Spleen (tissue), 11 donors: ENCODE results near the gene ERH. TPM values are rescaled to one million over a fixed set of nuclear protein-coding genes. Genes with fewer than 3 reads are reported as not detected.

Source experiments
- DNase-seq: peaks from one replicate; pipeline ENCODE4 v3.0.0-alpha.2; 2020
- H3K27ac ChIP-seq, 8 donors: fragments of 200-600 bp; sonication (generic) in 7 of 8; 1 replicate in 4 of 8; 2 replicates in 4 of 8; pipeline versions ENCODE4 v1.5.0 to v1.8.0; 2016 to 2021; ENCODE audit warnings: inconsistent platforms in 4 of 8, mild to moderate bottlenecking in 4 of 8, moderate library complexity in 1 of 8
- H3K27me3 ChIP-seq, 7 donors: fragments of 200-600 bp; sonication (generic) in 6 of 7; replicated peaks in 1 of 7; 1 replicate in 4 of 7; 2 replicates in 3 of 7; pipeline versions ENCODE4 v1.5.0 to v1.8.0; 2016 to 2021; ENCODE audit warnings: inconsistent platforms in 3 of 7, mild to moderate bottlenecking in 1 of 7
- H3K36me3 ChIP-seq, 6 donors: fragments of 200-600 bp; sonication (generic) in 5 of 6; 1 replicate in 4 of 6; 2 replicates in 2 of 6; pipeline versions ENCODE4 v1.5.0 to v1.8.0; 2016 to 2021; ENCODE audit warnings: inconsistent platforms in 2 of 6
- H3K4me1 ChIP-seq, 6 donors: fragments of 200-600 bp; sonication (generic) in 5 of 6; 1 replicate in 3 of 6; 2 replicates in 3 of 6; pipeline versions ENCODE4 v1.5.0 to v1.8.0; 2016 to 2021; ENCODE audit warnings: inconsistent platforms in 3 of 6
- H3K4me3 ChIP-seq, 8 donors: fragments of 200-600 bp; sonication (generic) in 7 of 8; 1 replicate in 4 of 8; 2 replicates in 4 of 8; pipeline versions ENCODE4 v1.5.0 to v1.8.0; 2016 to 2021; ENCODE audit warnings: inconsistent platforms in 4 of 8, mild to moderate bottlenecking in 4 of 8, moderate library complexity in 2 of 8
- H3K9me3 ChIP-seq, 8 donors: fragments of 200-600 bp; sonication (generic) in 7 of 8; 1 replicate in 4 of 8; 2 replicates in 4 of 8; pipeline versions ENCODE4 v1.5.0 to v1.8.0; 2016 to 2021; ENCODE audit warnings: inconsistent platforms in 4 of 8
- POLR2A ChIP-seq, 3 donors: fragments of 450-650 bp; IDR thresholded peaks; one replicate each; pipeline ENCODE4 v1.5.1; 2017; ENCODE audit warnings: antibody characterized with exemption in 3 of 3, mild to moderate bottlenecking in 1 of 3
- POLR2AphosphoS5 ChIP-seq, 3 donors: sonication (generic); formaldehyde crosslinking; IDR thresholded peaks; one replicate each; pipeline ENCODE4 v1.5.1; 2017; ENCODE audit warnings: antibody characterized with exemption in 3 of 3
- WGBS, 5 donors: extraction: QIAGEN DNeasy Blood & Tissue Kit in 3 of 5; methylation state at CpG; one replicate each; pipeline versions ENCODE4 v1.1.5 to v1.1.7; 2013 to 2018; 5-methylcytosine and 5-hydroxymethylcytosine counted together
- intact Hi-C: fragments of 100-400 bp; cut with DNase I; formaldehyde crosslinking; loops from one replicate; pipeline ENCODE4 v1.15.0; 2023; ENCODE audit warnings: low total_unique reads
- polyA plus RNA-seq, 3 donors: library from polyadenylated mRNA; stranded (reverse); fragments of 200-250 nt; gene quantifications; one replicate each; pipeline ENCODE4 v1.2.1, GENCODE V29; 2013
- total RNA-seq, 7 donors: library from RNA; depleted of rRNA in 3 of 7; stranded (reverse); fragments of >200 nt in 3 of 7; fragmentation: NEBNext Ultra II Directional in 4 of 7; extraction: Animal tissue kit (Norgen Biotek cat#: 25700) in 4 of 7; gene quantifications; one replicate each; pipeline versions ENCODE4 v1.1.0 to v1.2.1, GENCODE V29; 2016 to 2021
- TF ChIP-seq, protein P1 (sequence below), 11 experiments: fragments of 200-600 bp in 7 of 11; fragments of 450-650 bp in 4 of 11; sonication (generic) in 4 of 11; IDR thresholded peaks in 8 of 11; conservative IDR thresholded peaks in 3 of 11; 1 replicate in 7 of 11; 2 replicates in 4 of 11; pipeline versions ENCODE4 v1.4.0 to v1.8.0; 2016 to 2021; ENCODE audit warnings: antibody characterized with exemption in 11 of 11, inconsistent platforms in 4 of 11, mild to moderate bottlenecking in 1 of 11
- donor health status: healthy with polysubstance abuse.
- donor health status: DM: no; HTN: no; CAD: no; lungs with moderate emphysema.
- donor health status: DM: no; HTN: no; CAD: no.
- donor health status: Bipolar disorder and iron deficiency.
- donor health status: healthy.
- donor health status: DM: no; HTN: no; CAD: no.
- donor health status: DM: yes; HTN: yes; CAD: no.

ERH gene
- total and polyA plus RNA-seq, 10 donors, result 53.5 to 182 (median 127) TPM

DNA sequence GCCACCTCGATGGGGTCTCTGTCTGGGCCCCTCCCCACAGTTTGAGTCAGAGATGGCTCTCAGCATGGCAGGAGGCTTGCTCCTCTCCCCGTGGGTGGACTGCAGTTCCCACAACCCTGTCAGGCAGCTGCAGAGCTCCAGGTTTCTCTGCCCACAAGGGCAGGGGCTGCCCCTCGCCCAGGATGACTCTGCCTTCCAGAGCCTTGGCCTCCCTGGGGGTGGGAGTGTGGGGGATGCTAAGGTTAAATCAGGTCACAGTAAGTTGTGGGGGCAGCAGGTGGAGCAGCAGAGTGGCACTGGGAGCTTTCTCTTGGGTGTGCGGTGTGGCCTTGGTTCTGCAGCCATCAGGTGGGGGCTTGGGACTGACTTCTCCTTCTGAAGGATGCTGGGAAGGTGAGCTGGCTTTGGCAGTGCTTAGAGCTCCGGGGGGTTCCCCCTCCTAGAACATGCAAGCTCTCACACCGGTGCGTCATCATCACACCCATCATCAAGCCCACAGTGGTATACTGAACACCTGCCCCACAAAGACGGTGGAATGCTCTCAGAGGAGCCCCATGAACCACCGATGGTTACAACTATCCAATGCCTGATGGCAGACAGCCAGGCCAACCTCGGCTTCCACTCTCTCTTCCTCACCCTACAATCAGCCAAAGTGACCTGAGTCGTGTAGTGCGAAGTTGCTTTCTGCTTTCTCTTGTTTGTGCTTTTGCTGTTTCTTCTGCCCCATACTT is 39.7 kb downstream of the ERH start:
- Histone ChIP-seq H3K27ac (no peak overlapping the region), H3K9me3 (no peaks in the 10 kb centered on the region), H3K4me3 (no peak overlapping the region), H3K36me3 (no peaks in the 10 kb centered on the region), H3K4me1 (peaks cover 0 to 25% (median 15%) of the 10 kb centered on the region in 6 donors), H3K27me3 (no peaks in the 10 kb centered on the region)
- WGBS, 5 donors, result 59 to 65% (median 62%) methylated on average over 8 to 12 of the region's 12 CpGs
- intact Hi-C loops, result no loop called here
- TF ChIP-seq POLR2A (IDR thresholded peaks at IDR 0.05) (no peak), POLR2AphosphoS5 (IDR thresholded peaks at IDR 0.05) (no peak)
- TF ChIP-seq, protein P1, sequence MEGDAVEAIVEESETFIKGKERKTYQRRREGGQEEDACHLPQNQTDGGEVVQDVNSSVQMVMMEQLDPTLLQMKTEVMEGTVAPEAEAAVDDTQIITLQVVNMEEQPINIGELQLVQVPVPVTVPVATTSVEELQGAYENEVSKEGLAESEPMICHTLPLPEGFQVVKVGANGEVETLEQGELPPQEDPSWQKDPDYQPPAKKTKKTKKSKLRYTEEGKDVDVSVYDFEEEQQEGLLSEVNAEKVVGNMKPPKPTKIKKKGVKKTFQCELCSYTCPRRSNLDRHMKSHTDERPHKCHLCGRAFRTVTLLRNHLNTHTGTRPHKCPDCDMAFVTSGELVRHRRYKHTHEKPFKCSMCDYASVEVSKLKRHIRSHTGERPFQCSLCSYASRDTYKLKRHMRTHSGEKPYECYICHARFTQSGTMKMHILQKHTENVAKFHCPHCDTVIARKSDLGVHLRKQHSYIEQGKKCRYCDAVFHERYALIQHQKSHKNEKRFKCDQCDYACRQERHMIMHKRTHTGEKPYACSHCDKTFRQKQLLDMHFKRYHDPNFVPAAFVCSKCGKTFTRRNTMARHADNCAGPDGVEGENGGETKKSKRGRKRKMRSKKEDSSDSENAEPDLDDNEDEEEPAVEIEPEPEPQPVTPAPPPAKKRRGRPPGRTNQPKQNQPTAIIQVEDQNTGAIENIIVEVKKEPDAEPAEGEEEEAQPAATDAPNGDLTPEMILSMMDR (IDR thresholded peaks at IDR 0.05 in 8 of 11, conservative IDR thresholded peaks at IDR 0.05 in 3 of 11), result no peak
- DNase-seq, result no peak

DNA sequence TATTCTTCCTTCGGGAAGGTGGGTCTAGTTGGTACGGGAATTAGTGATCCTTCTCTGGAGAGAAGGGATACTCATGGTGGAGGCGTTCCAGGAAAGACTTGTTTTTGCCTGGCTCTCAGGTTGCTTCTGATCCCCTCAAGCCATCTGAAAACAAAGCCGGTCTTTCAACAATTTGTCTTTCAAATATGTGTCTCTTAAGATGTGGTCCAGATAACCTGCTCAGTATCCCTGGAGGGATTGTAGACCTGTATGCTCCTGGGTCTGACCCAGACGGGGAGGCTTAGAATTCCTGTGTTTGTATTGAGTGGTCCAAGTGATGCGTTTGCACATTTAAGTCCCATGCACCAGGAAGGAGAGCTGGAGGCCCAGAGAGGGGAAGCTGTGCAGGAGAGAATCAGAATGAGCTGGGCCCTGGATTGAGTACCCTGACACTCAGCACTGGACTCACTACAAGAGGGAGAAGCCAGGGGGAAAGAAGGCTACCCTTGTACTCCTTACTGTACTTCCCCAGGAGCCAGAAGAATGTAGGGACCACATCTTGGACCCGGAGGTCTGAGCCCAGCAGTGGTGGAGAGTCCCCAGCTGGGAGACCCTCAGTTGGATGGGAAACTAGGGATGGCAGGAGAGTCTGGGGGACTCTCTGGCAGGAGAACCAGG is 40.4 kb downstream of the ERH start:
- Histone ChIP-seq H3K4me3 (no peak overlapping the region), H3K27ac (no peak overlapping the region), H3K4me1 (peaks cover 0 to 25% (median 15%) of the 10 kb centered on the region in 6 donors), H3K9me3 (no peaks in the 10 kb centered on the region), H3K36me3 (no peaks in the 10 kb centered on the region), H3K27me3 (no peaks in the 10 kb centered on the region)
- no peak for DNase-seq
- intact Hi-C loops, result no loop called here
- 80 to 90% (median 88%) methylated on average over 7 of the region's 7 CpGs for WGBS, 5 donors
- TF ChIP-seq, protein P1 (IDR thresholded peaks at IDR 0.05 in 8 of 11, conservative IDR thresholded peaks at IDR 0.05 in 3 of 11), result no peak

DNA sequence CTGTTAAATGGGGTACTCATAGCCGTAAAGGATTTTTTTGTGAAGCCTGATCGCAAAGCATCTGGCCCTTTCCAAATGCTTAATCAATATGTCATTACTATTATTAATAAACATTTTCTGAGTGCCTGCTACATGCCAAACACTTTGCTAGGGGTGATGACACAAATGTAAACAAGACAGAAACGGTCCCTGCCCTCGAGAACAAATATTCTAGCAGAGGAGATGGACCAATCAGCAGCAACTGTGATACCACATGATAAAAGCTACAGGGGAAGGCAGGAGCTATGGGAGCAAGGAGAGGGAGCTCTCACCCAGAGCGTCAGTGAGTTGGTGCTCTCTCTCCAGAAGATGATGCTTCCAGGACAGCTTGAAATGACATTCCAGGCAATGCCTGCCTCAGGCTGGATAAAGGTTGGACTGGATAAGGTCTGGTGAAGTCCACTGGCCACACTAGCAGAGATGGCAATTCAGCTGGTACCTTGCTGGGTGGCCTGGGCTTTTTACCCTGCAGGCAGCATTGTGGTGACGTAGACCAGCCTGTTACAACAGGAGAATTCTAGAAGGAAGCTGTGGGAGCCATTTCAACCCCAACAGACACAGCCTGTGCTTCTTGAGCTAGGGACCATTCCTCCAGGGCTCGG is 41.1 kb downstream of the ERH start:
- Histone ChIP-seq H3K27me3 (no peaks in the 10 kb centered on the region), H3K36me3 (no peaks in the 10 kb centered on the region), H3K4me3 (no peak overlapping the region), H3K4me1 (peaks cover 0 to 25% (median 15%) of the 10 kb centered on the region in 6 donors), H3K27ac (no peak overlapping the region), H3K9me3 (no peaks in the 10 kb centered on the region)
- TF ChIP-seq POLR2A (IDR thresholded peaks at IDR 0.05), result no peak
- WGBS, 5 donors, result 78 to 92% (median 88%) methylated on average over 7 of the region's 7 CpGs
- DNase-seq, result no peak
- intact Hi-C loops, result no loop called here

DNA sequence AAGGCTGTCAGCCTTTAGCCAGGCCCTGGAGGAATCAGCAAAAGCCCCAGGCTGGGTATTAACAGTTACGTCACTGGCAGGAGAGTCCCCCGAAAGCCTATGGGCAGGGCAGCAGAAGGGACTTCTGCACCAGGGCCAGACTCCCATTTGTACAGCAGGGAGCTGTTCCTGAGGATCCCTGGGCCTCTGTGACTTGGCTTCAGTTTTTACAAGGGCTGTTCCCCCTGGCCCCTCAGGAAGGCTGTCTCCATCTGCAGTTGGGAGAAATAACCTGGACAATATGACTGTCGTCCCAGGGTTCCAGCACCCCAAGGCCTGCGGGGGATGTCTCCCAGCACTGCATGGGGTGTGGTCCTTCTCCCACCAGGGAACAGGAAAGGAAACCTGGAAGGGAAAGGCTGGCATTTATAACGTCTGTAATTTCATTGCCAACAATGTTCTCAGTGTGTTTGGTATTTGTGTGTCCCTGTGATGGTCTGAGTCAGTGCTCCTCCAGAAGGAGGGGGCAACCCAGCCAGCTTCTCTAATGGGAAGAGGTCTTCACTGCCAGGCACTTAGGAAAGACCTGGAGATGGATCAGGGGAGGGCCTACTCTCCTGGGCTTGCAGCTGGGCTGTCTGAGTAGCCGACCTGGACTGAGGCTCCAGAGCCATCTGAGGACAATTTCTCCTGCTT is 42.4 kb downstream of the ERH start:
- Histone ChIP-seq H3K36me3 (no peaks in the 10 kb centered on the region), H3K4me3 (no peak overlapping the region), H3K9me3 (no peaks in the 10 kb centered on the region), H3K4me1 (peaks cover 0 to 30% (median 15%) of the 10 kb centered on the region in 6 donors), H3K27me3 (no peaks in the 10 kb centered on the region), H3K27ac (no peak overlapping the region)
- intact Hi-C loops, result no loop called here
- DNase-seq, result no peak
- 64 to 87% (median 76%) methylated on average over 6 of the region's 6 CpGs for WGBS, 5 donors
- no peak for TF ChIP-seq POLR2AphosphoS5 (IDR thresholded peaks at IDR 0.05)
- no peak for TF ChIP-seq POLR2A (IDR thresholded peaks at IDR 0.05)
- TF ChIP-seq, protein P1 (IDR thresholded peaks at IDR 0.05 in 8 of 11, conservative IDR thresholded peaks at IDR 0.05 in 3 of 11), result no peak
